ENCODE measurements around the gene TTLL8. TPM values are rescaled to one million over a fixed set of nuclear protein-coding genes. Genes with fewer than 3 reads are reported as not detected.
A peak's percentile ranks its signal among the peaks of the same experiment; 100 is the strongest.

Gene TTLL8
- total and polyA plus RNA-seq, 4 experiments from 2014 or later, result not detected

GRCh38 chr22:50001388-50002231, 56.5 kb downstream of the TTLL8 start:
- H3K36me3 ChIP-seq (ENCODE audit: insufficient read depth, low read length), result no peaks in the 10 kb centered on the region
- intact Hi-C loops (cut with micrococcal nuclease), result no loop called here
- Mint-ChIP-seq H3K4me1 (peaks cover 0 to 10% (median 5%) of the 10 kb centered on the region in 4 donors), H3K36me3 (no peaks in the 10 kb centered on the region), H3K27ac (peak overlapping the region in 1 of 7 donors; percentile 46), H3K4me3 (no peak overlapping the region), H3K9me3 (no peaks in the 10 kb centered on the region), H3K27me3 (peaks cover 4 to 12% of the 10 kb centered on the region in 2 donors)
- no peak for DNase-seq
- H3K27ac ChIP-seq (ENCODE audit: low read depth, low read length), result no peak overlapping the region
- H3K27me3 ChIP-seq (ENCODE audit: insufficient read depth, low read length), result no peaks in the 10 kb centered on the region
- ChIA-PET CTCF (ENCODE audit: partially characterized antibody) (interaction anchor here (0.6 kb wide), 1 partner anchor 423 kb away, joined by 3 read pairs; no protein-coding TSS in a partner anchor), POLR2A (ENCODE audit: partially characterized antibody) (no interaction called here)
- H3K4me1 ChIP-seq (ENCODE audit: insufficient read depth, low read length), result no peaks in the 10 kb centered on the region
- H3K4me3 ChIP-seq (ENCODE audit: low read length in 2 of 2), result no peak overlapping the region
- H3K9me3 ChIP-seq (ENCODE audit: control insufficient read depth in 1 of 2, low read length in 2 of 2), result no peaks in the 10 kb centered on the region

- Histone ChIP-seq H3K4me1 (ENCODE audit: insufficient read depth, low read length) (no peaks in the 10 kb centered on the region), H3K4me3 (ENCODE audit: low read length in 2 of 2) (no peak overlapping the region), H3K36me3 (ENCODE audit: insufficient read depth, low read length) (no peaks in the 10 kb centered on the region), H3K27me3 (ENCODE audit: insufficient read depth, low read length) (no peaks in the 10 kb centered on the region), H3K27ac (ENCODE audit: low read depth, low read length) (no peak overlapping the region), H3K9me3 (ENCODE audit: control insufficient read depth in 1 of 2, low read length in 2 of 2) (no peaks in the 10 kb centered on the region)
- Mint-ChIP-seq H3K27me3 (peaks cover 4 to 12% of the 10 kb centered on the region in 2 donors), H3K4me1 (peaks cover 0 to 10% (median 5%) of the 10 kb centered on the region in 4 donors), H3K9me3 (no peaks in the 10 kb centered on the region), H3K27ac (peak overlapping the region in 1 of 7 donors; percentile 22), H3K4me3 (no peak overlapping the region), H3K36me3 (no peaks in the 10 kb centered on the region)
- intact Hi-C loops (cut with micrococcal nuclease), result no loop called here
- CTCF ChIA-PET (ENCODE audit: partially characterized antibody), result no interaction called here
- POLR2A ChIA-PET (ENCODE audit: partially characterized antibody), result interaction anchor here (0.8 kb wide), 1 partner anchor 83 kb away, joined by 3 read pairs; no protein-coding TSS in a partner anchor
- DNase-seq, result no peak
These were observed 57.3 kb downstream of the TTLL8 start for GRCh38 chr22:50000587-50001387.

- no peaks in the 10 kb centered on the region for H3K4me1 ChIP-seq (ENCODE audit: insufficient read depth, low read length)
- ChIA-PET POLR2A (ENCODE audit: partially characterized antibody) (interaction anchor here (0.8 kb wide), 1 partner anchor 83 kb away, joined by 3 read pairs; no protein-coding TSS in a partner anchor), CTCF (ENCODE audit: partially characterized antibody) (no interaction called here)
- Mint-ChIP-seq H3K27ac (no peak overlapping the region), H3K9me3 (no peaks in the 10 kb centered on the region), H3K27me3 (peaks cover 4 to 12% of the 10 kb centered on the region in 2 donors), H3K4me3 (no peak overlapping the region), H3K4me1 (peaks cover 0 to 10% (median 6%) of the 10 kb centered on the region in 4 donors), H3K36me3 (no peaks in the 10 kb centered on the region)
- no peaks in the 10 kb centered on the region for H3K27me3 ChIP-seq (ENCODE audit: insufficient read depth, low read length)
- no peaks in the 10 kb centered on the region for H3K36me3 ChIP-seq (ENCODE audit: insufficient read depth, low read length)
- H3K27ac ChIP-seq (ENCODE audit: low read depth, low read length), result no peak overlapping the region
- DNase-seq, result no peak
- intact Hi-C loops (cut with micrococcal nuclease), result no loop called here
- no peak overlapping the region for H3K4me3 ChIP-seq (ENCODE audit: low read length in 2 of 2)
- H3K9me3 ChIP-seq (ENCODE audit: control insufficient read depth in 1 of 2, low read length in 2 of 2), result no peaks in the 10 kb centered on the region
These were observed 58.0 kb downstream of the TTLL8 start for GRCh38 chr22:49999946-50000586.

- Mint-ChIP-seq H3K9me3 (no peaks in the 10 kb centered on the region), H3K4me3 (peak overlapping the region in 2 of 8 donors; percentile 20 to 24), H3K27me3 (peaks cover 4 to 12% of the 10 kb centered on the region in 2 donors), H3K27ac (no peak overlapping the region), H3K4me1 (peaks cover 0 to 10% (median 7%) of the 10 kb centered on the region in 4 donors), H3K36me3 (no peaks in the 10 kb centered on the region)
- ChIA-PET CTCF (ENCODE audit: partially characterized antibody) (no interaction called here), POLR2A (ENCODE audit: partially characterized antibody) (no interaction called here)
- Histone ChIP-seq H3K4me3 (ENCODE audit: low read length in 2 of 2) (no peak overlapping the region), H3K27ac (ENCODE audit: low read depth, low read length) (no peak overlapping the region), H3K36me3 (ENCODE audit: insufficient read depth, low read length) (no peaks in the 10 kb centered on the region), H3K4me1 (ENCODE audit: insufficient read depth, low read length) (no peaks in the 10 kb centered on the region), H3K9me3 (ENCODE audit: control insufficient read depth in 1 of 2, low read length in 2 of 2) (no peaks in the 10 kb centered on the region), H3K27me3 (ENCODE audit: insufficient read depth, low read length) (no peaks in the 10 kb centered on the region)
- no peak for DNase-seq
- intact Hi-C loops (cut with micrococcal nuclease), result no loop called here
These were observed 58.8 kb downstream of the TTLL8 start for GRCh38 chr22:49999063-49999945.

GRCh38 chr22:49998718-49999062, 59.4 kb downstream of the TTLL8 start:
- H3K27me3 ChIP-seq (ENCODE audit: insufficient read depth, low read length), result no peaks in the 10 kb centered on the region
- intact Hi-C loops (cut with micrococcal nuclease), result no loop called here
- no peaks in the 10 kb centered on the region for H3K9me3 Mint-ChIP-seq
- H3K27ac ChIP-seq (ENCODE audit: low read depth, low read length), result no peak overlapping the region
- H3K36me3 Mint-ChIP-seq, result no peaks in the 10 kb centered on the region
- ChIA-PET CTCF (ENCODE audit: partially characterized antibody) (no interaction called here), POLR2A (ENCODE audit: partially characterized antibody) (no interaction called here)
- H3K4me3 ChIP-seq (ENCODE audit: low read length in 2 of 2), result no peak overlapping the region
- H3K27ac Mint-ChIP-seq, result peak overlapping the region in 1 of 7 donors; percentile 80
- H3K27me3 Mint-ChIP-seq, result peaks cover 4 to 10% of the 10 kb centered on the region in 2 donors
- H3K4me1 ChIP-seq (ENCODE audit: insufficient read depth, low read length), result peaks cover under 1% of the 10 kb centered on the region
- no peak for DNase-seq
- no peaks in the 10 kb centered on the region for H3K36me3 ChIP-seq (ENCODE audit: insufficient read depth, low read length)
- peak overlapping the region in 2 of 8 donors; percentile 7 to 30 for H3K4me3 Mint-ChIP-seq
- H3K4me1 Mint-ChIP-seq, result peaks cover 0 to 10% (median 7%) of the 10 kb centered on the region in 4 donors
- H3K9me3 ChIP-seq (ENCODE audit: control insufficient read depth in 1 of 2, low read length in 2 of 2), result no peaks in the 10 kb centered on the region

GRCh38 chr22:49997932-49998717, 60.0 kb downstream of the TTLL8 start:
- no peak overlapping the region for H3K4me3 ChIP-seq (ENCODE audit: low read length in 2 of 2)
- DNase-seq, result no peak
- H3K27me3 ChIP-seq (ENCODE audit: insufficient read depth, low read length), result no peaks in the 10 kb centered on the region
- Mint-ChIP-seq H3K27me3 (peaks cover 4 to 9% of the 10 kb centered on the region in 2 donors), H3K4me1 (peaks cover 3 to 15% (median 11%) of the 10 kb centered on the region in 4 donors), H3K9me3 (no peaks in the 10 kb centered on the region), H3K27ac (peak overlapping the region in 1 of 7 donors; percentile 80), H3K36me3 (no peaks in the 10 kb centered on the region), H3K4me3 (peak overlapping the region in 2 of 8 donors; percentile 7 to 56)
- intact Hi-C loops (cut with micrococcal nuclease), result no loop called here
- ChIA-PET CTCF (ENCODE audit: partially characterized antibody) (no interaction called here), POLR2A (ENCODE audit: partially characterized antibody) (no interaction called here)
- no peaks in the 10 kb centered on the region for H3K36me3 ChIP-seq (ENCODE audit: insufficient read depth, low read length)
- H3K27ac ChIP-seq (ENCODE audit: low read depth, low read length), result no peak overlapping the region
- H3K4me1 ChIP-seq (ENCODE audit: insufficient read depth, low read length), result peaks cover 6% of the 10 kb centered on the region
- no peaks in the 10 kb centered on the region for H3K9me3 ChIP-seq (ENCODE audit: control insufficient read depth in 1 of 2, low read length in 2 of 2)

Data from CD4-positive, alpha-beta memory T cell (primary cell).